PC-9 (cell line): ENCODE measurements around the gene SCGB3A2.

Experiments
- EZH2 ChIP-seq: fragments of 200-600 bp; sonication (generic); IDR thresholded peaks from 2 replicates; pipeline ENCODE4 v1.8.0; 2017; ENCODE audit warnings: antibody characterized with exemption, low read depth
- TF ChIP-seq, protein P1 (sequence below): fragments of 200-600 bp; sonication (generic); conservative IDR thresholded peaks from 2 replicates; pipeline ENCODE4 v1.6.1; 2017; ENCODE audit warnings: mixed run types, antibody characterized with exemption, mild to moderate bottlenecking, moderate library complexity

DNA sequence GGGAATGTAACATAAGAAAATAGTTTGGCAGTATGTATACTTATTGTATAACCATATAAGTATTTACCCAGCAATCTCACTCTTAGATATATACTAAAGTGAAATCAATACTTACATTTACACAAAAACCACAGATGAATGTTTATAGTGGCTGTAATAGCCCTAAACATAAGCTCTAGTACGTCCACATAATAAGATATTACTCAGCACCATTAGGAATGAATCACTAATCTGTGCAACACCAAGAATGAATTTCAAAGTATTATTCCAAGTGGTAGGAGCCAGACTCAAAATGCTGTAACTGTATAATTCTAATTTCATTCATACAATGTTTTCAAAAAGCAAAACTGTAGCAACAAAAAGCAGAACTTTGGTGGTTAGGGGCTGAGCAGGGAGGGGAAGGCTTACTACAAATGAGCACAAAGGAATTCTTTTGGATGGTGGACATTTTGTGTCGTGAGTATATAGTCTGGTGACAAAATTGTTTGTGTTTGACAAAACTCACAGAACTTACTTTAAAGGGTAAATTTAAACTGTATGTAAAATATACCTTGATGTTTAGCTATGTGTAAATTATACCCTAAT lies 39.7 kb downstream of the SCGB3A2 start:
- TF ChIP-seq EZH2: no peak
- TF ChIP-seq, protein P1, sequence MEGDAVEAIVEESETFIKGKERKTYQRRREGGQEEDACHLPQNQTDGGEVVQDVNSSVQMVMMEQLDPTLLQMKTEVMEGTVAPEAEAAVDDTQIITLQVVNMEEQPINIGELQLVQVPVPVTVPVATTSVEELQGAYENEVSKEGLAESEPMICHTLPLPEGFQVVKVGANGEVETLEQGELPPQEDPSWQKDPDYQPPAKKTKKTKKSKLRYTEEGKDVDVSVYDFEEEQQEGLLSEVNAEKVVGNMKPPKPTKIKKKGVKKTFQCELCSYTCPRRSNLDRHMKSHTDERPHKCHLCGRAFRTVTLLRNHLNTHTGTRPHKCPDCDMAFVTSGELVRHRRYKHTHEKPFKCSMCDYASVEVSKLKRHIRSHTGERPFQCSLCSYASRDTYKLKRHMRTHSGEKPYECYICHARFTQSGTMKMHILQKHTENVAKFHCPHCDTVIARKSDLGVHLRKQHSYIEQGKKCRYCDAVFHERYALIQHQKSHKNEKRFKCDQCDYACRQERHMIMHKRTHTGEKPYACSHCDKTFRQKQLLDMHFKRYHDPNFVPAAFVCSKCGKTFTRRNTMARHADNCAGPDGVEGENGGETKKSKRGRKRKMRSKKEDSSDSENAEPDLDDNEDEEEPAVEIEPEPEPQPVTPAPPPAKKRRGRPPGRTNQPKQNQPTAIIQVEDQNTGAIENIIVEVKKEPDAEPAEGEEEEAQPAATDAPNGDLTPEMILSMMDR: no peak
